Measurements from ENCODE around the gene SPART. TPM values are rescaled to one million over a fixed set of nuclear protein-coding genes. Genes with fewer than 3 reads are reported as not detected.
"Not testable (repeated sequence)": the region's sequence is repeated elsewhere in the genome, so short reads cannot be mapped to it uniquely, and the experiment has no call there.

Gene SPART
- polyA plus RNA-seq, 1 donor from 2014 or later: 52.4 TPM

DNA sequence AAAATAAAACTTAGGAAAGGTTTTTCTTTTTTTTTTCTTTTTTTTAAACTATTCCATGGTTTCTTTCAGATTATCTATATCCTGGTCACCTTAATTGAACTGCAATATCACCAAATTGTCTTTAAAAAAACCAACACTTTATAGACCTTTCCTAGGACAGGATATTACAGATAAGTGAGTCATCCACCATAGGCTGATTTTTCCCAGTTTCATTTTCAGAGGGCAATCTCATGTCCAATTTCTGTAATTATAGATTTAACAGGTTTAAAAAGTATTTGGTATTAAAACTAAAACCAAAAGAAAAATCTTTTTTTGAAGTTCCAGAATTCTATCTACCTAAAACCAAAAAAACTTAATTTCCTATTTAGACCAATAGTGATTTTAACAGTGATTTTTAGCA lies 13.2 kb downstream of the SPART start:
- no peaks in the 10 kb centered on the region for H3K27me3 ChIP-seq (ENCODE audit: insufficient read depth, low read depth, low read length)
- H2AFZ ChIP-seq (ENCODE audit: low read depth, low read length): no peak overlapping the region
- TF ChIP-seq EZH2 (IDR thresholded peaks at IDR 0.05; ENCODE audit: borderline replicate concordance, insufficient read depth, low read length, poor library complexity, severe bottlenecking) (no peak), POLR2AphosphoS5 (IDR thresholded peaks at IDR 0.05) (no peak), SMC3 (conservative IDR thresholded peaks at IDR 0.05; ENCODE audit: poor library complexity) (no peak), TAF1 (IDR thresholded peaks at IDR 0.05; ENCODE audit: low read depth) (no peak), EP300 (conservative IDR thresholded peaks at IDR 0.05; ENCODE audit: poor library complexity, severe bottlenecking) (no peak), RAD21 (conservative IDR thresholded peaks at IDR 0.05) (no peak), MXI1 (conservative IDR thresholded peaks at IDR 0.05; ENCODE audit: poor library complexity, severe bottlenecking) (no peak)
- TF ChIP-seq, protein P1, sequence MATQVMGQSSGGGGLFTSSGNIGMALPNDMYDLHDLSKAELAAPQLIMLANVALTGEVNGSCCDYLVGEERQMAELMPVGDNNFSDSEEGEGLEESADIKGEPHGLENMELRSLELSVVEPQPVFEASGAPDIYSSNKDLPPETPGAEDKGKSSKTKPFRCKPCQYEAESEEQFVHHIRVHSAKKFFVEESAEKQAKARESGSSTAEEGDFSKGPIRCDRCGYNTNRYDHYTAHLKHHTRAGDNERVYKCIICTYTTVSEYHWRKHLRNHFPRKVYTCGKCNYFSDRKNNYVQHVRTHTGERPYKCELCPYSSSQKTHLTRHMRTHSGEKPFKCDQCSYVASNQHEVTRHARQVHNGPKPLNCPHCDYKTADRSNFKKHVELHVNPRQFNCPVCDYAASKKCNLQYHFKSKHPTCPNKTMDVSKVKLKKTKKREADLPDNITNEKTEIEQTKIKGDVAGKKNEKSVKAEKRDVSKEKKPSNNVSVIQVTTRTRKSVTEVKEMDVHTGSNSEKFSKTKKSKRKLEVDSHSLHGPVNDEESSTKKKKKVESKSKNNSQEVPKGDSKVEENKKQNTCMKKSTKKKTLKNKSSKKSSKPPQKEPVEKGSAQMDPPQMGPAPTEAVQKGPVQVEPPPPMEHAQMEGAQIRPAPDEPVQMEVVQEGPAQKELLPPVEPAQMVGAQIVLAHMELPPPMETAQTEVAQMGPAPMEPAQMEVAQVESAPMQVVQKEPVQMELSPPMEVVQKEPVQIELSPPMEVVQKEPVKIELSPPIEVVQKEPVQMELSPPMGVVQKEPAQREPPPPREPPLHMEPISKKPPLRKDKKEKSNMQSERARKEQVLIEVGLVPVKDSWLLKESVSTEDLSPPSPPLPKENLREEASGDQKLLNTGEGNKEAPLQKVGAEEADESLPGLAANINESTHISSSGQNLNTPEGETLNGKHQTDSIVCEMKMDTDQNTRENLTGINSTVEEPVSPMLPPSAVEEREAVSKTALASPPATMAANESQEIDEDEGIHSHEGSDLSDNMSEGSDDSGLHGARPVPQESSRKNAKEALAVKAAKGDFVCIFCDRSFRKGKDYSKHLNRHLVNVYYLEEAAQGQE (IDR thresholded peaks at IDR 0.05; ENCODE audit: borderline replicate concordance): no peak
- TF ChIP-seq, protein P2, sequence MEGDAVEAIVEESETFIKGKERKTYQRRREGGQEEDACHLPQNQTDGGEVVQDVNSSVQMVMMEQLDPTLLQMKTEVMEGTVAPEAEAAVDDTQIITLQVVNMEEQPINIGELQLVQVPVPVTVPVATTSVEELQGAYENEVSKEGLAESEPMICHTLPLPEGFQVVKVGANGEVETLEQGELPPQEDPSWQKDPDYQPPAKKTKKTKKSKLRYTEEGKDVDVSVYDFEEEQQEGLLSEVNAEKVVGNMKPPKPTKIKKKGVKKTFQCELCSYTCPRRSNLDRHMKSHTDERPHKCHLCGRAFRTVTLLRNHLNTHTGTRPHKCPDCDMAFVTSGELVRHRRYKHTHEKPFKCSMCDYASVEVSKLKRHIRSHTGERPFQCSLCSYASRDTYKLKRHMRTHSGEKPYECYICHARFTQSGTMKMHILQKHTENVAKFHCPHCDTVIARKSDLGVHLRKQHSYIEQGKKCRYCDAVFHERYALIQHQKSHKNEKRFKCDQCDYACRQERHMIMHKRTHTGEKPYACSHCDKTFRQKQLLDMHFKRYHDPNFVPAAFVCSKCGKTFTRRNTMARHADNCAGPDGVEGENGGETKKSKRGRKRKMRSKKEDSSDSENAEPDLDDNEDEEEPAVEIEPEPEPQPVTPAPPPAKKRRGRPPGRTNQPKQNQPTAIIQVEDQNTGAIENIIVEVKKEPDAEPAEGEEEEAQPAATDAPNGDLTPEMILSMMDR (IDR thresholded peaks at IDR 0.05; ENCODE audit: poor library complexity, severe bottlenecking): no peak
- no peak overlapping the region for H3K27ac ChIP-seq (ENCODE audit: low read length)
- H3K79me2 ChIP-seq (replicated peaks; ENCODE audit: insufficient read depth, low read length): peaks cover 13% of the 10 kb centered on the region
- no peaks in the 10 kb centered on the region for H3F3A ChIP-seq (ENCODE audit: insufficient read depth, low read length, poor library complexity, severe bottlenecking)
- H3K36me3 ChIP-seq (ENCODE audit: insufficient read depth, low read length): no peaks in the 10 kb centered on the region
- H3K9ac ChIP-seq (ENCODE audit: low read length): no peak overlapping the region
- H3K9me3 ChIP-seq (ENCODE audit: low read length): no peaks in the 10 kb centered on the region
- no peaks in the 10 kb centered on the region for H3K9me2 ChIP-seq (ENCODE audit: insufficient read depth, low read length)
- H3K4me3 ChIP-seq (ENCODE audit: low read length): no peak overlapping the region
- no peaks in the 10 kb centered on the region for H4K20me1 ChIP-seq (ENCODE audit: insufficient read depth)
- no peak overlapping the region for H3K4me2 ChIP-seq (ENCODE audit: low read length)

DNA sequence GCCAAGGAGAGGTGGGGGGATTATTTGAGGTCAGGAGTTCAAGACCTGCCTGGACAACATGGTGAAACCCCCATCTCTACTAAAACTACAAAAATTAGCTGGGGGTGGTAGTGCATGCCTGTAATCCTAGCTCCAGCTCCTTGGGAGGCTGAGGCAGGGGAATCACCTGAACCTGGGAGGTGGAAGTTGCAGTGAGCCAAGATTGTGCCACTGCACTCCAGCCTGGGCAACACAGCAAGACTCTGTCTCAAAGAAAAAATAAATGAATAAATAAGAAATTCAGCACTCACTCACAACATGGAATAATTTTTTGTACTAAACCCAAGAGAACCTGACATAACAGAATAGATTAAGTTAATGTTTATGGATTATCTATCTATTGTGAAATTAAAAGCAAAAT lies 13.9 kb downstream of the SPART start:
- H3K4me3 ChIP-seq (ENCODE audit: low read length); H3K27ac ChIP-seq (ENCODE audit: low read length): not testable (repeated sequence)
- H3K79me2 ChIP-seq (replicated peaks; ENCODE audit: insufficient read depth, low read length): peaks cover 13% of the 10 kb centered on the region

DNA sequence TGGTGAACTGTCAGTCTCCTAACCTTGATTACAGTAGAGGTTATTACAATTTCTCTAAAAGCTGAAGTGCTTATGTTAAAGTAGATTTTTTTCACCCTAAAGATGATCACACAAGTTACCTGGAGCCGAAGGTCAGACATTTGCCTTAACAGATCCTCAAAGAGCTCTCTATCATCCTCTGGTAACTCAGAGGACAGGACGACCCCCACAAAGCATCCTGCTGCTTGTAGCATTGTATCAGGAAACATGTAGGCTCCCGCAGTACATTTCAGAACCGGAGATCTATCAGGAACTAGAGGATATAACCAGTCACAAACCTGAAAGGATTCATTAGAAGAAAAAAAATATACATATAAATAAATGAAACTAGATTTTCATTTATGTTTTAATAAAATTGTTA lies 14.9 kb downstream of the SPART start:
- Histone ChIP-seq H3K4me3 (ENCODE audit: low read length) (no peak overlapping the region), H2AFZ (ENCODE audit: low read depth, low read length) (no peak overlapping the region), H3K79me2 (replicated peaks; ENCODE audit: insufficient read depth, low read length) (peaks cover 13% of the 10 kb centered on the region), H3K9me2 (ENCODE audit: insufficient read depth, low read length) (no peaks in the 10 kb centered on the region), H3F3A (ENCODE audit: insufficient read depth, low read length, poor library complexity, severe bottlenecking) (no peaks in the 10 kb centered on the region), H3K27me3 (ENCODE audit: insufficient read depth, low read depth, low read length) (no peaks in the 10 kb centered on the region), H4K20me1 (ENCODE audit: insufficient read depth) (no peaks in the 10 kb centered on the region), H3K4me2 (ENCODE audit: low read length) (no peak overlapping the region), H3K9me3 (ENCODE audit: low read length) (no peaks in the 10 kb centered on the region), H3K36me3 (ENCODE audit: insufficient read depth, low read length) (no peaks in the 10 kb centered on the region), H3K9ac (ENCODE audit: low read length) (no peak overlapping the region), H3K27ac (ENCODE audit: low read length) (no peak overlapping the region)
- TF ChIP-seq POLR2AphosphoS5 (IDR thresholded peaks at IDR 0.05): no peak
- TF ChIP-seq, protein P2 (IDR thresholded peaks at IDR 0.05; ENCODE audit: poor library complexity, severe bottlenecking): no peak
- TF ChIP-seq MXI1 (conservative IDR thresholded peaks at IDR 0.05; ENCODE audit: poor library complexity, severe bottlenecking): no peak
- TF ChIP-seq, protein P1 (IDR thresholded peaks at IDR 0.05; ENCODE audit: borderline replicate concordance): no peak
- TF ChIP-seq SMC3 (conservative IDR thresholded peaks at IDR 0.05; ENCODE audit: poor library complexity): no peak
- no peak for TF ChIP-seq EZH2 (IDR thresholded peaks at IDR 0.05; ENCODE audit: borderline replicate concordance, insufficient read depth, low read length, poor library complexity, severe bottlenecking)
- TF ChIP-seq EP300 (conservative IDR thresholded peaks at IDR 0.05; ENCODE audit: poor library complexity, severe bottlenecking): no peak
- TF ChIP-seq TAF1 (IDR thresholded peaks at IDR 0.05; ENCODE audit: low read depth): no peak
- TF ChIP-seq RAD21 (conservative IDR thresholded peaks at IDR 0.05): no peak

More for the DNA sequence above, 13.9 kb downstream of the SPART start:
- H3K36me3 ChIP-seq (ENCODE audit: insufficient read depth, low read length); H3F3A ChIP-seq (ENCODE audit: insufficient read depth, low read length, poor library complexity, severe bottlenecking); H3K9me2 ChIP-seq (ENCODE audit: insufficient read depth, low read length); H2AFZ ChIP-seq (ENCODE audit: low read depth, low read length); H3K9ac ChIP-seq (ENCODE audit: low read length); H3K27me3 ChIP-seq (ENCODE audit: insufficient read depth, low read depth, low read length); H3K4me2 ChIP-seq (ENCODE audit: low read length); H3K9me3 ChIP-seq (ENCODE audit: low read length); H4K20me1 ChIP-seq (ENCODE audit: insufficient read depth): not testable (repeated sequence)

Data from neural cell (in vitro differentiated cells).